ENCODE measurements around the gene SLC7A5.

- TF ChIP-seq CTCF (IDR thresholded peaks at IDR 0.05; ENCODE audit: extremely low read depth in 1 of 2, insufficient read depth in 1 of 2, low read depth in 1 of 2, low read length in 2 of 2) = no peak
- TF ChIP-seq POLR2AphosphoS5 (IDR thresholded peaks at IDR 0.05; ENCODE audit: insufficient read depth, low read depth, low read length) = no peak
- TF ChIP-seq POLR2A (IDR thresholded peaks at IDR 0.05; ENCODE audit: low read depth, low read length) = no peak
Observed at GRCh38 chr16:87897521-87898505, 28.5 kb upstream of the SLC7A5 start.
